Muscle layer of colon (tissue), 2 donors: ENCODE measurements around the gene MARCHF3.

Experiments used
- H3K27ac ChIP-seq: one replicate; pipeline ENCODE4 v1.7.0; 2013; ENCODE audit warnings: low read depth, mild to moderate bottlenecking, low read length, moderate library complexity
- H3K27me3 ChIP-seq, 2 donors: one replicate each; pipeline ENCODE4 v1.7.0; 2013; ENCODE audit warnings: low read length in 2 of 2, mild to moderate bottlenecking in 2 of 2; ENCODE audit not compliant: insufficient read depth in 2 of 2, control insufficient read depth in 1 of 2
- H3K36me3 ChIP-seq: one replicate; pipeline ENCODE4 v1.7.0; 2013; ENCODE audit warnings: mild to moderate bottlenecking, low read length; ENCODE audit not compliant: insufficient read depth
- H3K4me1 ChIP-seq: one replicate; pipeline ENCODE4 v1.7.0; 2013; ENCODE audit warnings: mild to moderate bottlenecking, low read length; ENCODE audit not compliant: insufficient read depth
- H3K4me3 ChIP-seq, 2 donors: one replicate each; pipeline ENCODE4 v1.7.0; 2013; ENCODE audit warnings: low read length in 2 of 2, low read depth in 1 of 2, mild to moderate bottlenecking in 1 of 2, moderate library complexity in 1 of 2
- H3K9ac ChIP-seq: one replicate; pipeline ENCODE4 v1.7.0; 2013; ENCODE audit warnings: low read length
- H3K9me3 ChIP-seq: one replicate; pipeline ENCODE4 v1.7.0; 2013; ENCODE audit warnings: mild to moderate bottlenecking, low read length
- donor health status: abdominal sarcoma.
- donor health status: Adenocarcinoma of cecum.

The MARCHF3 gene

DNA sequence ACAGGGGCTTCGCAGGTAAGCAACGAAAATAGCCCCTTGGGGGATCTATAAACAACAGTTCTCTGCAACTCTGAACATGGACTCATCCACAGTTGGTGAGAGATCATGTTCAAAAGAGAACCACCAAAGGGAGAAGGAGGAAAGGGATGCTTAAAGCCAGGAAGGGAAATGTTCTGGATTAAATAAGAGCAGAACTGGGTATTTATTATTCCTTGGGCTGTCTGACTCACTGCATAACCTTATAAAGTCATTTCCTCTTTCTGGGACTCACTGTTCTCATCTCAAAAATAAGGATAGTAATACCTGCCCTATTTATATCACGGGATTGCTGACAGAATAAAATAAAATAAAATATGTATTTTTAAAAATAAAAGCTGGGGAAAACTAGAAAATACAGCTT lies 11.2 kb upstream of the MARCHF3 start:
- Histone ChIP-seq H3K9me3 (no peaks in the 10 kb centered on the region), H3K27me3 (no peaks in the 10 kb centered on the region), H3K9ac (no peak overlapping the region), H3K27ac (no peak overlapping the region), H3K36me3 (no peaks in the 10 kb centered on the region), H3K4me3 (no peak overlapping the region), H3K4me1 (no peaks in the 10 kb centered on the region)

DNA sequence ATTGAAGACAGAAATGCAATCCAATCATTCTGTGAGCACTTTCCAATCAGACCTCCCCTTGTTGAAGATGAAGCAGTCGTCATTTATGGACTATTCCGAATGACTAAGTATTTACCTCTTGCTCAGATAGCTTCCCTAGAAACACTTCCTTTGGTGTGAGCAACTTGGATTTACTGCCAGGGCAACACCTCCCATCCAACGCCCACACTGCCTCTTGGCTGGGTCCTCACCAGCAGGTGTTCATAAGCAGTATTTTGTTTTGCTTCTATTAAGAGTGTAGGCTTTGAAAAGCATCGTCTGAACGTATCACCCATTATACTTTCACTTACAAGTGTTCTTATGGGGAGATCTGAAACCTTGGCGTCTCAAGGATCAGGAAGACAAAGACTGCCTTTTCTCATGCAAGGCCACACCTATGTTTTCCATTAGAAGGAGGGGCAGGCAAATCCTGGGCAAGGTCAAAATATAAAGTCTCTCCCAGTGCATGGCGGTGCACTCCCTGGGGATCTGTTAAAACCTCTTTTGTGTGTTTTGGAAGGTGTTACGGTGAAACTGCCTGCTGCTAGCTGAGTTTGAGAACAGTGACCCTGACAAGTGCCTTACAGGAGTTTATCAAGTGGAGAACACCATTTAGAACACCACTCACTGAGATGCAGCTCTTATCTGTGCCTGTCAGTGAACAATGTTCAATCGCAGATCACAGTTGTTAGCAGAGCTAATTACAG lies 10.6 kb upstream of the MARCHF3 start:
- no peak overlapping the region for H3K4me3 ChIP-seq
- no peaks in the 10 kb centered on the region for H3K27me3 ChIP-seq
- H3K27ac ChIP-seq = no peak overlapping the region
- no peak overlapping the region for H3K9ac ChIP-seq
- no peaks in the 10 kb centered on the region for H3K9me3 ChIP-seq
- no peaks in the 10 kb centered on the region for H3K4me1 ChIP-seq
- no peaks in the 10 kb centered on the region for H3K36me3 ChIP-seq

DNA sequence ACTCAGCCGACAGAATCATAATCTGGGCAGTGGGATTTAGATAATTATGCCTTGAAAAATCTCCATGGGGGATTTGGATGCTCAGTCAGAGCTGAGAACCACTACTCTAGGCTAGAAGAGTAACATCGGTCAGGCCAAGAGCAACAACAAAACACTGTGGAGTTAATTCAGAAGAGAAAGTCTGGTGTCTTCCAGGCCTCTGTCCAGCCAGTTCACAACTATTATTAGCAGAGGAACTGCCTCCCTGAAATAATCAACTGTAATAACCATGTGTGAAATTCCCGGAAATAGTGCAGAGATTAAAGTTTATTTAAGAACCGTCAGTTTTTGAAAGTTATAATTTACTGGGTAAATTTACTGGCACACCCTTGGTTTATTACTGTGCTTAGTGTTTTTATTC lies 8.2 kb upstream of the MARCHF3 start:
- Histone ChIP-seq H3K27me3 (no peaks in the 10 kb centered on the region), H3K4me3 (no peak overlapping the region), H3K9ac (no peak overlapping the region), H3K36me3 (no peaks in the 10 kb centered on the region), H3K9me3 (no peaks in the 10 kb centered on the region), H3K4me1 (no peaks in the 10 kb centered on the region), H3K27ac (no peak overlapping the region)

GRCh38 chr5:127031863-127032232 lies 1.5 kb upstream of the MARCHF3 start:
- Histone ChIP-seq H3K27me3 (peaks cover 0 to 8% of the 10 kb centered on the region in 2 donors), H3K27ac (no peak overlapping the region), H3K9me3 (no peaks in the 10 kb centered on the region), H3K4me3 (no peak overlapping the region), H3K4me1 (no peaks in the 10 kb centered on the region), H3K36me3 (no peaks in the 10 kb centered on the region), H3K9ac (no peak overlapping the region)

DNA sequence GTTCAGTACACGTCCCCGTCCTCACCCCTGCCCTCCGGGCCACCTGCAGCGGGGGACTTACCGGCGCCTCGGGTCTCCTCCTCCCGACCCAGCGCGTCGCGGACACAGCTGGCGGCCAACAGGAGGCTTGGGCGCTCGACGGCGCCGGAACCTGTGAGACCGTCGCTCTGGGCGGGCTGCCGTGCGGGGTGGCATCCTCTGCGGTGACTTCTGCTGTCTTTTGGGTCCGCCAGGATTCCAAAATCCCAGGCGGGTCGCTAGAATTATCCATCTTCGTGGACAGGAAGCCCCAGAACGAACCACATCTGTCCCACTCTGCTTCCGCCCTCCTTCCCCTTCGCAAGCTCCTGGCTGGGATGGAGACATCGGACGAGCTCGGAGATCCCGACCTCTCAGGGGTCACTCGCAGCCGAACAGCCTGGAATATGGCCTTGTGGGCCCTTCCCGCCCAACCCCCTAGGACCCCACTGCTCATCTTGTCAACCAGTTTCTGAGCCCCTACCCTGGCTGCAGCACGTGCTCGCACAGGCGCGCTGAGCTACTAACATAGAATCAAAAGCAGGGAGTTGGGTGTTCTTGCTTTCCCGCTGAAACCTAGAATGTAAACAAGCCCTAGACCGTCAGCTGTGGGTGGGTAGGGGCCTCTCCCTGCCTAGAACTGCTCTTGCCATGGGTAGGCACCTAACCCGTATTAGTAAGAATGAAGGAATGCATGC lies 947 bp upstream of the MARCHF3 start:
- Histone ChIP-seq H3K9me3 (no peaks in the 10 kb centered on the region), H3K36me3 (no peaks in the 10 kb centered on the region), H3K27me3 (peaks cover 0 to 8% of the 10 kb centered on the region in 2 donors), H3K27ac (peak overlapping the region; percentile 55), H3K9ac (no peak overlapping the region), H3K4me1 (no peaks in the 10 kb centered on the region), H3K4me3 (peak overlapping the region; percentile 65 to 75)

DNA sequence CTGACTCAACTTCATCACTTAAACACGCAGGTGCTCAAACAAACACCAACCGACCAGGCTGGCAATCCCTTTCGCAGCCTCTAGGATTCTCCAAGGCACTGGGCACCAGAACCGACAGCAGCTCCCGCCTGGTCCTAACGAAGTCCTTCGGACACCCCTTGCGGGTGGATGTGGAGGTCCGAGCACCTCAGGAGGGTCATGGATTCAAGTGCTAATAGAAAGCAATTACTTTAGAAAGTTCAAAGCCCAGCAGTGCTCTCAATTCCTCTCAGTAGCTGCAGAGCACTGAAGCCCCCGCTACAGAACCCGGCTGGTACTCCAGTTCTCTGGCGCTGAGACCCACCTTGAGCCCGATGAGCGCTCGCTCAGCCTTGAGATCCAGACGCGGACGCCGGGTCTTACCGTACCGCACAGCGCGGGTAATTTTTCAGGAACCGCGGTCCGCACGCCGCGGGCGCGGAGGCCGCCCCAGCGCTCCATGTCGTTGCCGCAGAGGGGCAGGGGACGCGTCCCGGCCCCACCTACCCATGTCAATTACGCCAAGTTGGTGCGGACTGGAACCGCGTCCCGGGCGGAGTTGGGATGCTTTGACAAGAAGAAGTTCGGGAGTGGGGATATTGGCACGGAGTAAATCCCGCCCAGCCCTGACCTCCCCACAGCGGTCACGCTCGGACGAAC lies 638 bp downstream of the MARCHF3 start:
- no peaks in the 10 kb centered on the region for H3K9me3 ChIP-seq
- peak overlapping the region; percentile 56 for H3K27ac ChIP-seq
- peaks cover 0 to 8% of the 10 kb centered on the region in 2 donors for H3K27me3 ChIP-seq
- no peaks in the 10 kb centered on the region for H3K36me3 ChIP-seq
- peak overlapping the region; percentile 2 for H3K9ac ChIP-seq
- H3K4me1 ChIP-seq = no peaks in the 10 kb centered on the region
- H3K4me3 ChIP-seq = peak overlapping the region; percentile 65 to 75

GRCh38 chr5:127028822-127029457 lies 1.4 kb downstream of the MARCHF3 start:
- Histone ChIP-seq H3K4me3 (peak overlapping the region; percentile 65 to 75), H3K27me3 (peaks cover 0 to 8% of the 10 kb centered on the region in 2 donors), H3K9me3 (no peaks in the 10 kb centered on the region), H3K36me3 (no peaks in the 10 kb centered on the region), H3K27ac (no peak overlapping the region), H3K9ac (no peak overlapping the region), H3K4me1 (no peaks in the 10 kb centered on the region)

- no peaks in the 10 kb centered on the region for H3K36me3 ChIP-seq
- H3K9ac ChIP-seq = no peak overlapping the region
- peaks cover 0 to 8% of the 10 kb centered on the region in 2 donors for H3K27me3 ChIP-seq
- no peak overlapping the region for H3K27ac ChIP-seq
- H3K4me3 ChIP-seq = no peak overlapping the region
- H3K4me1 ChIP-seq = no peaks in the 10 kb centered on the region
- no peaks in the 10 kb centered on the region for H3K9me3 ChIP-seq
These were observed 2.8 kb downstream of the MARCHF3 start for GRCh38 chr5:127027539-127027938.

- H3K9ac ChIP-seq = no peak overlapping the region
- no peaks in the 10 kb centered on the region for H3K27me3 ChIP-seq
- H3K36me3 ChIP-seq = no peaks in the 10 kb centered on the region
- no peak overlapping the region for H3K27ac ChIP-seq
- H3K9me3 ChIP-seq = no peaks in the 10 kb centered on the region
- H3K4me3 ChIP-seq = no peak overlapping the region
- no peaks in the 10 kb centered on the region for H3K4me1 ChIP-seq
These were observed 4.2 kb downstream of the MARCHF3 start for GRCh38 chr5:127026166-127026565.

GRCh38 chr5:127025467-127025866 lies 4.9 kb downstream of the MARCHF3 start:
- H3K27me3 ChIP-seq = no peaks in the 10 kb centered on the region
- H3K36me3 ChIP-seq = no peaks in the 10 kb centered on the region
- H3K9ac ChIP-seq = no peak overlapping the region
- no peaks in the 10 kb centered on the region for H3K9me3 ChIP-seq
- no peak overlapping the region for H3K4me3 ChIP-seq
- H3K4me1 ChIP-seq = no peaks in the 10 kb centered on the region
- no peak overlapping the region for H3K27ac ChIP-seq

- no peaks in the 10 kb centered on the region for H3K4me1 ChIP-seq
- H3K27ac ChIP-seq = no peak overlapping the region
- no peaks in the 10 kb centered on the region for H3K36me3 ChIP-seq
- H3K4me3 ChIP-seq = no peak overlapping the region
- H3K27me3 ChIP-seq = no peaks in the 10 kb centered on the region
- no peak overlapping the region for H3K9ac ChIP-seq
- no peaks in the 10 kb centered on the region for H3K9me3 ChIP-seq
These were observed 5.5 kb downstream of the MARCHF3 start for GRCh38 chr5:127024821-127025220.
